GM23248 (cell line): ENCODE measurements around the gene ARHGAP44. TPM values are rescaled to one million over a fixed set of nuclear protein-coding genes. Genes with fewer than 3 reads are reported as not detected.

Source experiments
- DNase-seq: peaks from one replicate; pipeline ENCODE4 v3.0.0-alpha.2; 2015
- H2AFZ ChIP-seq: fragments of 200-600 bp; sonication (generic); 2 replicates; pipeline ENCODE4 v1.6.1; 2016; ENCODE audit warnings: antibody characterized with exemption
- H3F3A ChIP-seq: fragments of 200-600 bp; sonication (generic); 2 replicates; pipeline ENCODE4 v1.6.1; 2016; ENCODE audit warnings: mild to moderate bottlenecking, antibody characterized with exemption, mixed run types; ENCODE audit not compliant: insufficient read depth
- H3K27ac ChIP-seq: fragments of 200-600 bp; sonication (generic); 2 replicates; pipeline ENCODE4 v1.5.1; 2016; ENCODE audit warnings: mild to moderate bottlenecking
- H3K27me3 ChIP-seq: fragments of 200-600 bp; sonication (generic); replicated peaks from 2 replicates; pipeline ENCODE4 v1.6.1; 2016; ENCODE audit warnings: mild to moderate bottlenecking; ENCODE audit not compliant: insufficient read depth
- H3K36me3 ChIP-seq: fragments of 200-600 bp; sonication (generic); 2 replicates; pipeline ENCODE4 v1.6.1; 2016; ENCODE audit warnings: low read depth, mild to moderate bottlenecking
- H3K4me1 ChIP-seq: fragments of 200-600 bp; sonication (generic); 2 replicates; pipeline ENCODE4 v1.6.1; 2016; ENCODE audit warnings: mild to moderate bottlenecking; ENCODE audit not compliant: insufficient read depth
- H3K4me2 ChIP-seq: fragments of 200-600 bp; sonication (generic); one replicate; pipeline ENCODE4 v1.6.1; 2016; ENCODE audit warnings: mild to moderate bottlenecking; ENCODE audit not compliant: unreplicated experiment
- H3K4me3 ChIP-seq: fragments of 200-600 bp; sonication (generic); 2 replicates; pipeline ENCODE4 v1.5.1; 2016; ENCODE audit warnings: mild to moderate bottlenecking
- H3K79me2 ChIP-seq: fragments of 200-600 bp; sonication (generic); 2 replicates; pipeline ENCODE4 v1.6.1; 2016; ENCODE audit warnings: mild to moderate bottlenecking; ENCODE audit not compliant: insufficient read depth
- H3K9ac ChIP-seq: fragments of 200-600 bp; sonication (generic); 2 replicates; pipeline ENCODE4 v1.6.1; 2016; ENCODE audit warnings: mild to moderate bottlenecking
- H3K9me2 ChIP-seq: fragments of 200-600 bp; sonication (generic); 2 replicates; pipeline ENCODE4 v1.6.1; 2016; ENCODE audit warnings: mixed run types, mild to moderate bottlenecking, moderate library complexity; ENCODE audit not compliant: insufficient read depth
- H3K9me3 ChIP-seq: fragments of 200-600 bp; sonication (generic); one replicate; pipeline ENCODE4 v1.6.1; 2017; ENCODE audit warnings: low read depth
- H4K20me1 ChIP-seq: fragments of 200-600 bp; sonication (generic); 2 replicates; pipeline ENCODE4 v1.6.0; 2016; ENCODE audit not compliant: insufficient read depth
- EZH2 ChIP-seq: fragments of 200-600 bp; sonication (generic); IDR thresholded peaks from 2 replicates; pipeline ENCODE4 v1.6.1; 2018; ENCODE audit warnings: antibody characterized with exemption, mild to moderate bottlenecking; ENCODE audit not compliant: insufficient read depth, poor library complexity, severe bottlenecking
- EZH2phosphoT487 ChIP-seq: fragments of 200-600 bp; sonication (generic); IDR thresholded peaks from 2 replicates; pipeline ENCODE4 v1.6.1; 2018; ENCODE audit warnings: antibody characterized with exemption, moderate library complexity, mild to moderate bottlenecking, low read depth; ENCODE audit not compliant: insufficient read depth
- WGBS, 2 experiments: methylation state at CpG; one replicate each; pipeline ENCODE4 v1.1.6; 2015 to 2017; ENCODE audit warnings: low lambda C conversion rate in 2 of 2, low coverage in 1 of 2; ENCODE audit errors: missing lambda C conversion rate in 2 of 2; 5-methylcytosine and 5-hydroxymethylcytosine counted together
- in situ Hi-C: fragments of 300-500 bp; cut with MboI; formaldehyde crosslinking; loops from 2 replicates; pipeline ENCODE4 v1.15.0; 2020
- polyA plus RNA-seq: library from polyadenylated mRNA; unstranded; fragments of >200 nt; fragmentation: Nextera tagmentation; extraction: Ambion mirVana; gene quantifications from 2 replicates; pipeline ENCODE4 v1.2.1, GENCODE V29; 2016
- total RNA-seq: library from RNA; depleted of rRNA; stranded (reverse); fragments of >200 nt; shearing (Covaris generic); gene quantifications from 2 replicates; pipeline ENCODE4 v1.2.3, GENCODE V29; 2014

Gene ARHGAP44
- total and polyA plus RNA-seq, 2 experiments from 2014 or later = 0.11 to 0.33 TPM

DNA sequence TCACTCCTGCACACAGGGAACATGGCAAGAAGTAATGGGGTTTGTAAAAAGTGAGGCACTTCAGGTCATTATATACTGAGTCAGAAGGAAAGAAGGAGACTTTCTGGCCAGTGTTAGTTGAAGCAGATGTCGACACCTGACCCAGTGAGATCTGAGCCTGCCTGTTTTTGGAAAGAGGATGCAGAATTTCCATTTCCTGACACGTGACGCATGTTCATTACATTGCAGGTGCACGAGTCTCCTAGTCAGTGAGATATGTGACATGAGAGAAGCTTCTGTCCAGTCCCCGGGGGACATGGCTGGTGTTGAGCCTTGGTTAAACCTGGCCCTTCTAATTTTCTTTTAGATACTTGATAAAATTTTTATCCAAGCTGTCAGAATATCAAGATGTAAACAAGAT, 166.2 kb downstream of the ARHGAP44 start:
- Histone ChIP-seq H3K9ac (no peak overlapping the region), H3K9me2 (no peaks in the 10 kb centered on the region), H3K36me3 (no peaks in the 10 kb centered on the region), H3K79me2 (no peaks in the 10 kb centered on the region), H3K4me3 (no peak overlapping the region), H3K4me1 (peaks cover 4% of the 10 kb centered on the region), H3K27me3 (no peaks in the 10 kb centered on the region), H3F3A (no peaks in the 10 kb centered on the region), H4K20me1 (no peaks in the 10 kb centered on the region), H3K9me3 (no peaks in the 10 kb centered on the region), H3K4me2 (no peak overlapping the region), H2AFZ (no peak overlapping the region), H3K27ac (no peak overlapping the region)
- in situ Hi-C loops = no loop called here
- TF ChIP-seq EZH2 = no peak
- TF ChIP-seq EZH2phosphoT487 = no peak
- no peak for DNase-seq
- 75 to 84% methylated on average over 5 of the region's 5 CpGs for WGBS, 2 experiments

- H3K9me2 ChIP-seq = no peaks in the 10 kb centered on the region
- no peak overlapping the region for H2AFZ ChIP-seq
- H3K27me3 ChIP-seq = no peaks in the 10 kb centered on the region
- H3K79me2 ChIP-seq = no peaks in the 10 kb centered on the region
- H4K20me1 ChIP-seq = no peaks in the 10 kb centered on the region
- no peak for TF ChIP-seq EZH2
- TF ChIP-seq EZH2phosphoT487 = no peak
- peaks cover 4% of the 10 kb centered on the region for H3K4me1 ChIP-seq
- 64 to 65% methylated on average over 12 of the region's 12 CpGs for WGBS, 2 experiments
- H3K4me2 ChIP-seq = no peak overlapping the region
- no peaks in the 10 kb centered on the region for H3K9me3 ChIP-seq
- peak; percentile 65 for DNase-seq
- H3K27ac ChIP-seq = peak overlapping the region; percentile 17; the same call in 1 of the 2 replicates
- H3F3A ChIP-seq = no peaks in the 10 kb centered on the region
- in situ Hi-C loops = no loop called here
- no peaks in the 10 kb centered on the region for H3K36me3 ChIP-seq
- H3K4me3 ChIP-seq = no peak overlapping the region
- H3K9ac ChIP-seq = no peak overlapping the region
Measured at GRCh38 chr17:12958786-12959185, 169.5 kb downstream of the ARHGAP44 start.

- in situ Hi-C loops = no loop called here
- H3K4me2 ChIP-seq = no peak overlapping the region
- TF ChIP-seq EZH2phosphoT487 (no peak), EZH2 (no peak)
Measured at GRCh38 chr17:12959441-12959840, 170.1 kb downstream of the ARHGAP44 start.

DNA sequence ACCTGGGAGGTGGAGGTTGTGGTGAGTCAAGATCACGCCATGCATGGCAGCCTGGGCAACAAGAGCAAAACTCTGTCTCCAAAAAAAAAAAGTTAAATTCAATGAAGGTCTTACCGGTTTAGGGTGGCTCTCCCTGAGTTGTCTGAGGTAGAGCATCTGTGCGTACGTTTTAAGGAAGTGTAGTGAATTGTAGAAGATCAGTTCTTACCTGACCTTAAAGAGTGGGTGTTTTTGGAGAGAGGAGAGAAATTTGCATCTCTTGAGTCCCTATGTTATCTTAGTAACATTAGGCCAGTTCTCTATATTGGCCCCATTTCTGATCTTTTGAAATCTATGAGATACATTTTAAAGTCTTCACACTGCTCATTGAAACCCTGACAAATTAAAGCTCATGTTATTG, 172.4 kb downstream of the ARHGAP44 start:
- 68 to 76% methylated on average over 4 of the region's 4 CpGs for WGBS, 2 experiments

More at GRCh38 chr17:12959441-12959840, 170.1 kb downstream of the ARHGAP44 start:
- H3F3A ChIP-seq = no peaks in the 10 kb centered on the region
- no peaks in the 10 kb centered on the region for H3K9me3 ChIP-seq
- H3K79me2 ChIP-seq = no peaks in the 10 kb centered on the region
- peaks cover 4% of the 10 kb centered on the region for H3K4me1 ChIP-seq
- no peaks in the 10 kb centered on the region for H3K9me2 ChIP-seq
- H4K20me1 ChIP-seq = no peaks in the 10 kb centered on the region
- H3K4me3 ChIP-seq = no peak overlapping the region
- H3K27ac ChIP-seq = peak overlapping the region; percentile 17; the same call in 1 of the 2 replicates
- no peak overlapping the region for H2AFZ ChIP-seq
- no peak overlapping the region for H3K9ac ChIP-seq
- 71 to 72% methylated on average over 8 of the region's 8 CpGs for WGBS, 2 experiments
- peak; percentile 68 for DNase-seq
- H3K27me3 ChIP-seq = no peaks in the 10 kb centered on the region
- no peaks in the 10 kb centered on the region for H3K36me3 ChIP-seq

DNA sequence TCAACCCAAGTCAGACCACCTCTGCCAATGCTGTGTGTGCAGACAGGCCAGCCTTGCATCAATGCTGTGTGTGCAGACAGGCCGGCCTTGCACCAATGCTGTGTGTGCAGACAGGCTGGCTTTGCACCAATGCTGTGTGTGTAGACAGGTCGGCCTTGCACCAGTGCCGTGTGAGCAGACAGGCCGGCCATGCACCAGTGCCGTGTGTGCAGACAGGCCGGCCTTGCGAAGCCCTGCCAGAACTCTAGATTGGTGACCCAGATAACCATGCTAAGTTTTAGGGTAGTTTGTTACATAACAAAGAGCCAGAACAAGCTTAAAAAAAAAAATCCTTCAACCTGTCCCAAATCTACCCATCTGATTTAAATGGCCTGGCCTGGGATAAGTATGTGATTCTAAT, 174.2 kb downstream of the ARHGAP44 start:
- Histone ChIP-seq H3F3A (no peaks in the 10 kb centered on the region), H3K79me2 (no peaks in the 10 kb centered on the region), H4K20me1 (no peaks in the 10 kb centered on the region), H3K4me3 (no peak overlapping the region), H3K36me3 (no peaks in the 10 kb centered on the region), H3K9ac (no peak overlapping the region), H3K4me1 (peaks cover 4% of the 10 kb centered on the region), H3K4me2 (no peak overlapping the region), H3K27ac (no peak overlapping the region), H3K9me2 (no peaks in the 10 kb centered on the region), H2AFZ (no peak overlapping the region), H3K27me3 (no peaks in the 10 kb centered on the region), H3K9me3 (no peaks in the 10 kb centered on the region)
- TF ChIP-seq EZH2phosphoT487 (no peak), EZH2 (no peak)
- no peak for DNase-seq
- in situ Hi-C loops = no loop called here
- 90 to 93% methylated on average over 7 of the region's 7 CpGs for WGBS, 2 experiments

More for the DNA sequence above, 172.4 kb downstream of the ARHGAP44 start:
- Histone ChIP-seq H3K79me2 (no peaks in the 10 kb centered on the region), H3F3A (no peaks in the 10 kb centered on the region), H3K27me3 (no peaks in the 10 kb centered on the region), H3K9me2 (no peaks in the 10 kb centered on the region), H3K9me3 (no peaks in the 10 kb centered on the region), H3K4me3 (no peak overlapping the region), H3K4me1 (peaks cover 4% of the 10 kb centered on the region), H3K27ac (no peak overlapping the region), H3K36me3 (no peaks in the 10 kb centered on the region), H3K9ac (no peak overlapping the region), H2AFZ (no peak overlapping the region), H3K4me2 (no peak overlapping the region), H4K20me1 (no peaks in the 10 kb centered on the region)
- TF ChIP-seq EZH2 (no peak), EZH2phosphoT487 (no peak)
- in situ Hi-C loops = no loop called here
- DNase-seq = no peak
